ENCODE measurements around the gene ATG4A.

ATG4A gene

DNA sequence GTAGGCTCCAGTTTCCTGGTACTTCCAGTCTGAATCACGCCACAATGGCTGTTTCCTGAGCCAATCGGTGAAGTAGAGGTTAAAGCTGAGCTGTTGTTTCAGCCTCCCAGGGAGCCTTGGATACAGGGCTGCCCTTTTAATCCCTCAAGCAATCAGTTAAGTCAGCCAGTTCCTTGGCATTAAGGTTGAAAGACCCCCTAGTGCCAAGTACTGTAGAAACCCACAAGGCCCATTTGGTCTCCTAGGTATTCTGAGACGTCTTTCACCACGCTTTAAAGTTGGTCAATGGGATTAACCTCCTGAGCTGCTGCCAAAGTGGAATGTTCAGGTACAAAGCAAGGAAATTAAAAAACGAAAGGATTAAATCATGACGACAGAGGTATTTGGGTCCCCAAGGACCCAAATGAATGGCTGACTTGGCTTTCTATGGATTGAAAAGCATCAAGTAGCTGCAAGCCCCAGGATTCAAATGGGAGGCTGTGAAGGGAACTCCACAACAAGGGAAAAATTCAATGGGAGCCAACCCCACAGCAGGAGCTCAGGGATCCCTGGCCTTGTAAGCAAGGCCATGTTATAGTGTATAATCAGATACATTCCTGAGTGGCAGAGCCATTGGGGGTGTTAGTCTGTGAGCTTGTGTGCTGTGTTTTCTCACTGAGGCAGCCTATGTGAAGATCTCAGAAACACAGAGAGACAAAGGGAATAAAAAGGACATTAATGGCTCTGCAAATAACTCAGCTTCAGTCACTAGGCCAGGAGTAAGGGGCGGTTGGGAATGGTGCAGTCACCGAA is 86.0 kb downstream of the ATG4A start:
- H3K27me3 ChIP-seq (ENCODE audit: insufficient read depth, low read length, poor library complexity), result no peaks in the 10 kb centered on the region
- no peak overlapping the region for H3K4me2 ChIP-seq (ENCODE audit: insufficient read depth, low read length)
- DNase-seq (no peak), ATAC-seq (ENCODE audit: insufficient read depth, low read depth) (no peak)
- H3K27ac ChIP-seq (ENCODE audit: low read length), result no peak overlapping the region
- H3K36me3 ChIP-seq (ENCODE audit: insufficient read depth, low read length), result no peaks in the 10 kb centered on the region
- TF ChIP-seq, protein P1, sequence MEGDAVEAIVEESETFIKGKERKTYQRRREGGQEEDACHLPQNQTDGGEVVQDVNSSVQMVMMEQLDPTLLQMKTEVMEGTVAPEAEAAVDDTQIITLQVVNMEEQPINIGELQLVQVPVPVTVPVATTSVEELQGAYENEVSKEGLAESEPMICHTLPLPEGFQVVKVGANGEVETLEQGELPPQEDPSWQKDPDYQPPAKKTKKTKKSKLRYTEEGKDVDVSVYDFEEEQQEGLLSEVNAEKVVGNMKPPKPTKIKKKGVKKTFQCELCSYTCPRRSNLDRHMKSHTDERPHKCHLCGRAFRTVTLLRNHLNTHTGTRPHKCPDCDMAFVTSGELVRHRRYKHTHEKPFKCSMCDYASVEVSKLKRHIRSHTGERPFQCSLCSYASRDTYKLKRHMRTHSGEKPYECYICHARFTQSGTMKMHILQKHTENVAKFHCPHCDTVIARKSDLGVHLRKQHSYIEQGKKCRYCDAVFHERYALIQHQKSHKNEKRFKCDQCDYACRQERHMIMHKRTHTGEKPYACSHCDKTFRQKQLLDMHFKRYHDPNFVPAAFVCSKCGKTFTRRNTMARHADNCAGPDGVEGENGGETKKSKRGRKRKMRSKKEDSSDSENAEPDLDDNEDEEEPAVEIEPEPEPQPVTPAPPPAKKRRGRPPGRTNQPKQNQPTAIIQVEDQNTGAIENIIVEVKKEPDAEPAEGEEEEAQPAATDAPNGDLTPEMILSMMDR (IDR thresholded peaks at IDR 0.05; ENCODE audit: borderline replicate concordance, extremely low read depth, low read length, poor library complexity, severe bottlenecking), result no peak
- no peak for TF ChIP-seq EZH2 (IDR thresholded peaks at IDR 0.05; ENCODE audit: borderline replicate concordance, low read depth, low read length, severe bottlenecking)
- H3K9ac ChIP-seq (ENCODE audit: low read depth, low read length), result no peak overlapping the region
- H3K79me2 ChIP-seq (ENCODE audit: insufficient read depth, low read length), result no peaks in the 10 kb centered on the region
- H3K4me1 ChIP-seq (ENCODE audit: insufficient read depth, low read length), result no peaks in the 10 kb centered on the region
- H2AFZ ChIP-seq (ENCODE audit: low read depth, low read length), result no peak overlapping the region
- H3K9me3 ChIP-seq (ENCODE audit: insufficient read depth, low read length, severe bottlenecking), result no peaks in the 10 kb centered on the region
- H4K20me1 ChIP-seq (ENCODE audit: insufficient read depth, low read length), result no peaks in the 10 kb centered on the region
- H3K4me3 ChIP-seq (ENCODE audit: low read depth in 1 of 2, low read length in 2 of 2), result no peak overlapping the region

GRCh38 chrX:108178143-108178498 is 86.5 kb downstream of the ATG4A start:
- Histone ChIP-seq H3K36me3 (ENCODE audit: insufficient read depth, low read length) (no peaks in the 10 kb centered on the region), H3K79me2 (ENCODE audit: insufficient read depth, low read length) (no peaks in the 10 kb centered on the region), H3K9ac (ENCODE audit: low read depth, low read length) (no peak overlapping the region), H3K4me1 (ENCODE audit: insufficient read depth, low read length) (no peaks in the 10 kb centered on the region), H3K27me3 (ENCODE audit: insufficient read depth, low read length, poor library complexity) (no peaks in the 10 kb centered on the region), H4K20me1 (ENCODE audit: insufficient read depth, low read length) (no peaks in the 10 kb centered on the region), H3K9me3 (ENCODE audit: insufficient read depth, low read length, severe bottlenecking) (no peaks in the 10 kb centered on the region), H2AFZ (ENCODE audit: low read depth, low read length) (no peak overlapping the region), H3K4me3 (ENCODE audit: low read depth in 1 of 2, low read length in 2 of 2) (no peak overlapping the region), H3K4me2 (ENCODE audit: insufficient read depth, low read length) (no peak overlapping the region), H3K27ac (ENCODE audit: low read length) (no peak overlapping the region)
- TF ChIP-seq, protein P1 (IDR thresholded peaks at IDR 0.05; ENCODE audit: borderline replicate concordance, extremely low read depth, low read length, poor library complexity, severe bottlenecking), result no peak
- no peak for TF ChIP-seq EZH2 (IDR thresholded peaks at IDR 0.05; ENCODE audit: borderline replicate concordance, low read depth, low read length, severe bottlenecking)
- no peak for ATAC-seq (ENCODE audit: insufficient read depth, low read depth)
- no peak for DNase-seq

DNA sequence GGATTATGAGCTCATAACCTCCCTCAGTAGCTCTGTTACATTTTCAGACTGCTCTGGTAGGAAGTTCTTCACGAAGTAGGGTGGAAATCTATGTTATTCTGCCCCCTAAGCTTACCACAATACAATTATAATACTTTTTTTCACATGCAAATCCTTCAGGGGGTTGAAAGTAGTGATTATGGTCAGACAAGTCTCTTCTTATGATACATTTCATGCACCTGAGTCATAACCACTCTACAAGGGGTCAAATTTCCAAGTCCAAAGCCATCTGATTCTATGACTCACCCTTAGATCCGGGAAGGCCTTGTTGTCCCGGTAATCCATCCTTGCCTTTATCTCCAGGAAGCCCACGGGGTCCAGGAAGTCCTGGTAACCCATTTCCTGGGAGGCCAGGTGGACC is 95.2 kb downstream of the ATG4A start:
- Histone ChIP-seq H2AFZ (ENCODE audit: low read depth, low read length) (no peak overlapping the region), H3K4me3 (ENCODE audit: low read depth in 1 of 2, low read length in 2 of 2) (no peak overlapping the region), H3K27ac (ENCODE audit: low read length) (no peak overlapping the region), H3K27me3 (ENCODE audit: insufficient read depth, low read length, poor library complexity) (no peaks in the 10 kb centered on the region), H3K9ac (ENCODE audit: low read depth, low read length) (no peak overlapping the region), H3K9me3 (ENCODE audit: insufficient read depth, low read length, severe bottlenecking) (no peaks in the 10 kb centered on the region), H3K79me2 (ENCODE audit: insufficient read depth, low read length) (no peaks in the 10 kb centered on the region), H3K4me1 (ENCODE audit: insufficient read depth, low read length) (no peaks in the 10 kb centered on the region), H4K20me1 (ENCODE audit: insufficient read depth, low read length) (no peaks in the 10 kb centered on the region), H3K36me3 (ENCODE audit: insufficient read depth, low read length) (no peaks in the 10 kb centered on the region), H3K4me2 (ENCODE audit: insufficient read depth, low read length) (no peak overlapping the region)
- no peak for DNase-seq
- TF ChIP-seq, protein P1 (IDR thresholded peaks at IDR 0.05; ENCODE audit: borderline replicate concordance, extremely low read depth, low read length, poor library complexity, severe bottlenecking), result no peak
- no peak for TF ChIP-seq EZH2 (IDR thresholded peaks at IDR 0.05; ENCODE audit: borderline replicate concordance, low read depth, low read length, severe bottlenecking)
- ATAC-seq (ENCODE audit: insufficient read depth, low read depth), result no peak
